Measurements from ENCODE around the gene CEACAM3. TPM values are rescaled to one million over a fixed set of nuclear protein-coding genes. Genes with fewer than 3 reads are reported as not detected.
A peak's percentile ranks its signal among the peaks of the same experiment; 100 is the strongest.
"Not testable (repeated sequence)": the region's sequence is repeated elsewhere in the genome, so short reads cannot be mapped to it uniquely, and the experiment has no call there.

The CEACAM3 gene
- polyA plus RNA-seq (ENCODE audit: insufficient read length in 4 of 4): under 1 TPM in 1 of 4 donors, not detected in 3; 0.06 TPM

- no peak for DNase-seq (ENCODE audit: low read depth in 4 of 4, low spot score in 3 of 4)
These were observed at the start of gene CEACAM3 for GRCh38 chr19:41796362-41796761. Gene CEACAM3, plus strand, starts transcription at chr19:41796587. Its CDS starts 91 bp downstream, at chr19:41796678.

- DNase-seq (ENCODE audit: low read depth in 4 of 4, low spot score in 3 of 4): peak in 1 of 4 donors; percentile 1
These were observed 49.7 kb upstream of the CEACAM3 start for GRCh38 chr19:41746593-41747227.

- DNase-seq (ENCODE audit: low read depth in 4 of 4, low spot score in 3 of 4): no peak
These were observed 48.4 kb upstream of the CEACAM3 start for GRCh38 chr19:41748012-41748411.

GRCh38 chr19:41750248-41751134 lies 45.9 kb upstream of the CEACAM3 start:
- not testable (repeated sequence) for DNase-seq (ENCODE audit: low read depth in 4 of 4, low spot score in 3 of 4)

- DNase-seq (ENCODE audit: low read depth in 4 of 4, low spot score in 3 of 4): no peak
These were observed 43.2 kb upstream of the CEACAM3 start for GRCh38 chr19:41753159-41753558.

GRCh38 chr19:41753936-41754529 lies 42.4 kb upstream of the CEACAM3 start:
- DNase-seq (ENCODE audit: low read depth in 4 of 4, low spot score in 3 of 4): no peak

- DNase-seq (ENCODE audit: low read depth in 4 of 4, low spot score in 3 of 4): no peak
These were observed 41.0 kb upstream of the CEACAM3 start, which contains the start of gene CEACAM6 for GRCh38 chr19:41755328-41755913. Gene CEACAM6, plus strand, starts transcription at chr19:41755530. Its CDS starts 109 bp downstream, at chr19:41755639.

- no peak for DNase-seq (ENCODE audit: low read depth in 4 of 4, low spot score in 3 of 4)
These were observed 37.5 kb upstream of the CEACAM3 start for GRCh38 chr19:41758846-41759245.

- no peak for DNase-seq (ENCODE audit: low read depth in 4 of 4, low spot score in 3 of 4)
These were observed 29.3 kb upstream of the CEACAM3 start for GRCh38 chr19:41767115-41767514.

GRCh38 chr19:41768105-41768504 lies 28.3 kb upstream of the CEACAM3 start:
- not testable (repeated sequence) for DNase-seq (ENCODE audit: low read depth in 4 of 4, low spot score in 3 of 4)

- DNase-seq (ENCODE audit: low read depth in 4 of 4, low spot score in 3 of 4): no peak
These were observed 26.8 kb upstream of the CEACAM3 start for GRCh38 chr19:41769608-41770007.

- no peak for DNase-seq (ENCODE audit: low read depth in 4 of 4, low spot score in 3 of 4)
These were observed 25.0 kb upstream of the CEACAM3 start for GRCh38 chr19:41771410-41771809.

- no peak for DNase-seq (ENCODE audit: low read depth in 4 of 4, low spot score in 3 of 4)
These were observed 21.8 kb upstream of the CEACAM3 start for GRCh38 chr19:41774515-41774980.

GRCh38 chr19:41776700-41777099 lies 19.7 kb upstream of the CEACAM3 start:
- no peak for DNase-seq (ENCODE audit: low read depth in 4 of 4, low spot score in 3 of 4)

- DNase-seq (ENCODE audit: low read depth in 4 of 4, low spot score in 3 of 4): no peak
These were observed 12.8 kb upstream of the CEACAM3 start for GRCh38 chr19:41783612-41784011.

- DNase-seq (ENCODE audit: low read depth in 4 of 4, low spot score in 3 of 4): no peak
These were observed 12.1 kb upstream of the CEACAM3 start for GRCh38 chr19:41784312-41784711.

GRCh38 chr19:41784743-41785142 lies 11.6 kb upstream of the CEACAM3 start:
- DNase-seq (ENCODE audit: low read depth in 4 of 4, low spot score in 3 of 4): no peak

GRCh38 chr19:41785653-41786052 lies 10.7 kb upstream of the CEACAM3 start:
- DNase-seq (ENCODE audit: low read depth in 4 of 4, low spot score in 3 of 4): peak in 2 of 4 donors; percentile 20 to 46

- no peak for DNase-seq (ENCODE audit: low read depth in 4 of 4, low spot score in 3 of 4)
These were observed 9.3 kb upstream of the CEACAM3 start for GRCh38 chr19:41787055-41787454.

- not testable (repeated sequence) for DNase-seq (ENCODE audit: low read depth in 4 of 4, low spot score in 3 of 4)
These were observed 7.9 kb upstream of the CEACAM3 start for GRCh38 chr19:41788518-41788917.

- not testable (repeated sequence) for DNase-seq (ENCODE audit: low read depth in 4 of 4, low spot score in 3 of 4)
These were observed 7.3 kb upstream of the CEACAM3 start for GRCh38 chr19:41789053-41789452.

Measured in right renal pelvis (tissue), 4 donors.